ENCODE data around the gene MAP1S. TPM values are rescaled to one million over a fixed set of nuclear protein-coding genes. Genes with fewer than 3 reads are reported as not detected.

The MAP1S gene
- total and polyA plus RNA-seq, 2 experiments from 2014 or later, result 7.7 to 37.1 TPM

DNA sequence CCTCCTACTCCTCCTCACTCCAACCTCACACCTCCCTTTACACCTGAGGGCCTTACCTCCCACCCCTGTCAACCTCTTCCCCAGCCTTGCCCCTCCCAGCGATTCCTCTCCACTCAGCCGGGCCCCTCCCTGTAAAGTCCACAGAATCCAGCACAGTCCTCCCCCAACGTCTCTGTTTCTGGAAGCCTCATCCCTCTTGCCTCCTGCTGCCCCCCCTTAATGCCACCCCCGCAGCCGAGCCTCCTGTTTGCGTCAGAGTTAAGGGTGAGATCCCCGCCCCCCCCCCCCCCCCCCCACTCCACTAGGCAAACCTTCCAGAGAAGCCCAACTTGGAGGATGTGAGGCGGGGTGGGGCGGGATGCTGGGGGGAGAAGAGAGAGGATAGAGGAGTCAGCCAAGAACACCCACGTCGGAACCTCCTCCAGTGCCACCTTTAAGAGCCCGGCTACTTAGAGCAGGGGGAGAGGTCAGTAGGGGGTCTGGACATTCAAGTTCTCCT lies 33.2 kb upstream of the MAP1S start:
- Histone ChIP-seq H3K4me1 (ENCODE audit: insufficient read depth) (peaks cover 6% of the 10 kb centered on the region), H3K9me2 (replicated peaks; ENCODE audit: insufficient read depth) (no peaks in the 10 kb centered on the region), H3K4me3 (no peak overlapping the region), H3K79me2 (no peaks in the 10 kb centered on the region), H3K9me3 (ENCODE audit: low read depth) (no peaks in the 10 kb centered on the region), H4K20me1 (ENCODE audit: insufficient read depth, poor library complexity, severe bottlenecking) (no peaks in the 10 kb centered on the region), H3K36me3 (replicated peaks; ENCODE audit: insufficient read depth, low read depth) (no peaks in the 10 kb centered on the region), H3K27ac (no peak overlapping the region), H3K4me2 (peak overlapping the region; percentile 66), H2AFZ (no peak overlapping the region), H3K27me3 (peaks cover 51% of the 10 kb centered on the region)
- WGBS (ENCODE audit: low lambda C conversion rate, missing lambda C conversion rate), result 0% methylated on average over 4 of the region's 12 CpGs
- no peak for DNase-seq (ENCODE audit: low spot score)
- TF ChIP-seq EZH2 (IDR thresholded peaks at IDR 0.05; ENCODE audit: borderline replicate concordance) (no peak), EZH2phosphoT487 (IDR thresholded peaks at IDR 0.05; ENCODE audit: low read depth, severe bottlenecking, unreplicated experiment) (no peak)
- TF ChIP-seq, protein P1, sequence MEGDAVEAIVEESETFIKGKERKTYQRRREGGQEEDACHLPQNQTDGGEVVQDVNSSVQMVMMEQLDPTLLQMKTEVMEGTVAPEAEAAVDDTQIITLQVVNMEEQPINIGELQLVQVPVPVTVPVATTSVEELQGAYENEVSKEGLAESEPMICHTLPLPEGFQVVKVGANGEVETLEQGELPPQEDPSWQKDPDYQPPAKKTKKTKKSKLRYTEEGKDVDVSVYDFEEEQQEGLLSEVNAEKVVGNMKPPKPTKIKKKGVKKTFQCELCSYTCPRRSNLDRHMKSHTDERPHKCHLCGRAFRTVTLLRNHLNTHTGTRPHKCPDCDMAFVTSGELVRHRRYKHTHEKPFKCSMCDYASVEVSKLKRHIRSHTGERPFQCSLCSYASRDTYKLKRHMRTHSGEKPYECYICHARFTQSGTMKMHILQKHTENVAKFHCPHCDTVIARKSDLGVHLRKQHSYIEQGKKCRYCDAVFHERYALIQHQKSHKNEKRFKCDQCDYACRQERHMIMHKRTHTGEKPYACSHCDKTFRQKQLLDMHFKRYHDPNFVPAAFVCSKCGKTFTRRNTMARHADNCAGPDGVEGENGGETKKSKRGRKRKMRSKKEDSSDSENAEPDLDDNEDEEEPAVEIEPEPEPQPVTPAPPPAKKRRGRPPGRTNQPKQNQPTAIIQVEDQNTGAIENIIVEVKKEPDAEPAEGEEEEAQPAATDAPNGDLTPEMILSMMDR (IDR thresholded peaks at IDR 0.05; ENCODE audit: poor library complexity), result no peak

DNA sequence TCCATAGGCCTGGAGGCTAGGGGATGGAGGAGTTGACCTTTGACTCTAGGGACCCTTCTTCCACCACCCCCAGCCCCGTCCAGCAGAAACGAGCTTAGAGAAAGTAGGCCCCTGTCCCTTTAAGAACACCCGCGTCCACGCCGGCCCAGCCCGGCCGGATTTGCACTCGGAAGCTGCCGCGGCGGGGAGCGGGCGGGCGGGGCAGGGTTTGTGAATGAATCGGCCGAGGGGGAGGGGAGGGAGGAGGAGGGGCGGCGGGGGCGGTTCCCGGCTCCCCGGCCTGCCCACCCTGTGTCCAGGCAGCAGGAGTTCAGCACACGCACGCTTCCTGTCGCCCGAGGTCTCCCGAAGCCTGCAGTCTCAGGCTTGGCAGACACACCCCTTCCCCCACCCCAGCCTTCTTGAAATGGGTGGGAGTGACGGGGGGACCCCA lies 32.7 kb upstream of the MAP1S start:
- Histone ChIP-seq H2AFZ (no peak overlapping the region), H3K4me3 (no peak overlapping the region), H3K9me2 (replicated peaks; ENCODE audit: insufficient read depth) (no peaks in the 10 kb centered on the region), H3K4me2 (peak overlapping the region; percentile 66), H3K27me3 (peaks cover 46% of the 10 kb centered on the region), H3K9me3 (ENCODE audit: low read depth) (no peaks in the 10 kb centered on the region), H3K27ac (no peak overlapping the region), H3K79me2 (no peaks in the 10 kb centered on the region), H3K36me3 (replicated peaks; ENCODE audit: insufficient read depth, low read depth) (no peaks in the 10 kb centered on the region), H4K20me1 (ENCODE audit: insufficient read depth, poor library complexity, severe bottlenecking) (no peaks in the 10 kb centered on the region), H3K4me1 (ENCODE audit: insufficient read depth) (peaks cover 6% of the 10 kb centered on the region)
- 5% methylated on average over 5 of the region's 28 CpGs for WGBS (ENCODE audit: low lambda C conversion rate, missing lambda C conversion rate)
- TF ChIP-seq EZH2 (IDR thresholded peaks at IDR 0.05; ENCODE audit: borderline replicate concordance) (no peak), EZH2phosphoT487 (IDR thresholded peaks at IDR 0.05; ENCODE audit: low read depth, severe bottlenecking, unreplicated experiment) (no peak)
- TF ChIP-seq, protein P1 (IDR thresholded peaks at IDR 0.05; ENCODE audit: poor library complexity), result no peak
- DNase-seq (ENCODE audit: low spot score), result peak; percentile 37

DNA sequence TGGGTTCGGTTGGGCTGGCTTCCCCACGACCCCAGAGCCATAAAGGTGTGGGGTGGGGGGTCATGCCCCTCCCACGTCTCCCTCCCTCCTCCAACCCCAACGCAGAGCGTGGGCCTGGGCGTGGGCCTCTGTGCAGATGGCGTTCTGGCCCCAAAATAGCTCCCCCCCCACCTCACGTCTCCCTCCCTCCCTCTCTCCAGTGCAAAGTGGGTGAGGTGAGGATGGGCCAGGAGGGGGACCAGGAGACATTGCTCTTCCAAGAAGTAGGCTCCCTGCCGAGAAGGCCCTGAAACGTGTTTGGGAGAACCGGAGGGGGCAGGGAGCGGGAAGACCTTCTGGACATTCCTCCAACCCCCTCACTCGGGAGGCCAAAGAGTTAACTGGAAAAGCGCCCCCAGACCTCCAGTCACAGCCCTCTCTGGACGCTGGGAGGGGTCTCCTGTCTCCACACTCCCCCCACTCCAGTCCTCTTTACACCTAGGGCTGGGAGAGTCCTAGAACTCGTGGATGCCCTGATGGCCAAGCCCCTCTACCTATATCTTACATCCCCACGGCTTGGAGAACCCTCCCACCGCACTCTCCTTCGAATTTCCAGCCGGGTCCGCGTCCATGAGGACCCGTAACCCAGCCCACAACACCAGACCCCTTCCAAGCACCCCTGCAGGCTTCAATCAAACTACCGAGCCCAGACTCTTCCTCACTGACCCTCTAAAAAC lies 32.0 kb upstream of the MAP1S start:
- peaks cover 45% of the 10 kb centered on the region for H3K27me3 ChIP-seq
- H2AFZ ChIP-seq, result no peak overlapping the region
- no peaks in the 10 kb centered on the region for H3K36me3 ChIP-seq (replicated peaks; ENCODE audit: insufficient read depth, low read depth)
- H3K4me3 ChIP-seq, result no peak overlapping the region
- no peaks in the 10 kb centered on the region for H4K20me1 ChIP-seq (ENCODE audit: insufficient read depth, poor library complexity, severe bottlenecking)
- no peaks in the 10 kb centered on the region for H3K79me2 ChIP-seq
- H3K27ac ChIP-seq, result no peak overlapping the region
- H3K9me2 ChIP-seq (replicated peaks; ENCODE audit: insufficient read depth), result no peaks in the 10 kb centered on the region
- TF ChIP-seq EZH2 (IDR thresholded peaks at IDR 0.05; ENCODE audit: borderline replicate concordance) (peak; percentile 86), EZH2phosphoT487 (IDR thresholded peaks at IDR 0.05; ENCODE audit: low read depth, severe bottlenecking, unreplicated experiment) (no peak)
- TF ChIP-seq, protein P1 (IDR thresholded peaks at IDR 0.05; ENCODE audit: poor library complexity), result no peak
- no peaks in the 10 kb centered on the region for H3K9me3 ChIP-seq (ENCODE audit: low read depth)
- H3K4me2 ChIP-seq, result peak overlapping the region; percentile 76
- DNase-seq (ENCODE audit: low spot score), result no peak
- peaks cover 6% of the 10 kb centered on the region for H3K4me1 ChIP-seq (ENCODE audit: insufficient read depth)
- WGBS (ENCODE audit: low lambda C conversion rate, missing lambda C conversion rate), result 6% methylated on average over 23 of the region's 24 CpGs
